ENCODE data around the gene NAA40. TPM values are rescaled to one million over a fixed set of nuclear protein-coding genes. Genes with fewer than 3 reads are reported as not detected.
A peak's percentile ranks its signal among the peaks of the same experiment; 100 is the strongest.

NAA40 gene
- total and polyA plus RNA-seq, 10 of the 15 experiments (the other 5 are each of a cell fraction or from before 2014, with no cell fraction given) = 4.8 to 31.6 (median 22.2) TPM

- ChIA-PET POLR2A (no interaction called here), RAD21 (ENCODE audit: unreplicated experiment) (interaction anchor here (0.9 to 1.3 kb wide), 2 partner anchors 25 to 84 kb away, joined by 3 to 6 read pairs; no protein-coding TSS in a partner anchor), CTCF (interaction anchor here (0.7 to 3.9 kb wide), 12 partner anchors 8 to 96 kb away, joined by 3 to 34 read pairs (median 4); partner anchors contain the start of gene MARK2), SMC1A (ENCODE audit: uncharacterized antibody, unreplicated experiment) (interaction anchor here (0.9 to 1.0 kb wide), 2 partner anchors 13 to 84 kb away, joined by 3 to 8 read pairs; no protein-coding TSS in a partner anchor)
- H3K4me3 ChIP-seq = no peak overlapping the region
- no peak overlapping the region for H3K9ac ChIP-seq (ENCODE audit: control insufficient read depth, insufficient read depth, low read length)
- WGBS (ENCODE audit: insufficient coverage, insufficient replicate concordance, low lambda C conversion rate, missing lambda C conversion rate) = 45% methylated on average over 14 of the region's 14 CpGs
- H3K36me3 ChIP-seq (ENCODE audit: control insufficient read depth in 2 of 2, insufficient read depth in 2 of 2, low read length in 1 of 2) = no peaks in the 10 kb centered on the region
- no peak for FAIRE-seq
- ATAC-seq = peak; percentile 37
- intact Hi-C loops (cut with micrococcal nuclease; ENCODE audit: unreplicated experiment) (loop anchor here (1.0 kb wide), 1 partner anchor 84 kb away; no protein-coding TSS in a partner anchor), in situ Hi-C loops (cut with MboI) (no loop called here)
- H3K79me2 ChIP-seq (ENCODE audit: control insufficient read depth, insufficient read depth, low read length) = no peaks in the 10 kb centered on the region
- no peaks in the 10 kb centered on the region for H3K9me3 ChIP-seq (replicated peaks; ENCODE audit: control insufficient read depth, insufficient read depth, low read length)
- H4K20me1 ChIP-seq (ENCODE audit: control insufficient read depth, insufficient read depth) = no peaks in the 10 kb centered on the region
- H3K4me2 ChIP-seq (ENCODE audit: control insufficient read depth, insufficient read depth) = no peak overlapping the region
- H3K27ac ChIP-seq (ENCODE audit: control insufficient read depth, insufficient read depth) = no peak overlapping the region
- TF ChIP-seq RUNX3 (IDR thresholded peaks at IDR 0.05; ENCODE audit: low read length) (peak; percentile 63), BHLHE40 (IDR thresholded peaks at IDR 0.05; ENCODE audit: borderline replicate concordance in 1 of 2, low read depth in 2 of 2, low read length in 1 of 2) (0 out of 4 replicates have a peak, but pooled peaks of 1 of the 2 experiments have one; percentile 6), RAD21 (IDR thresholded peaks at IDR 0.05; ENCODE audit: insufficient read depth, low read depth, low read length) (peak; percentile 39; the same call in 1 of the 2 replicates), EED (IDR thresholded peaks at IDR 0.05; ENCODE audit: low read depth) (0 out of 2 replicates have a peak, but pooled peaks have one; percentile 31), YY1 (IDR thresholded peaks at IDR 0.05; ENCODE audit: low read depth, low read length) (0 out of 2 replicates have a peak, but pooled peaks have one; percentile 29), ZSCAN29 (IDR thresholded peaks at IDR 0.05) (0 out of 2 replicates have a peak, but pooled peaks have one; percentile 57), IKZF1 (conservative IDR thresholded peaks at IDR 0.05) (peak; percentile 59; the same call in 1 of the 2 replicates), POLR2AphosphoS5 (IDR thresholded peaks at IDR 0.05; ENCODE audit: low read length) (no peak), JUND (IDR thresholded peaks at IDR 0.05; ENCODE audit: low read depth, low read length) (no peak), SMC3 (IDR thresholded peaks at IDR 0.05; ENCODE audit: borderline replicate concordance, low read length) (peak; percentile 43), NFYA (IDR thresholded peaks at IDR 0.05; ENCODE audit: borderline replicate concordance, low read depth, low read length) (no peak), TCF7 (IDR thresholded peaks at IDR 0.05; ENCODE audit: borderline replicate concordance) (no peak), CTCF (IDR thresholded peaks at IDR 0.05 in 2 of 3, conservative IDR thresholded peaks at IDR 0.05 in 1 of 3; ENCODE audit: control insufficient read depth in 2 of 3, extremely low read depth in 1 of 3, insufficient read depth in 1 of 3, low read depth in 3 of 3, low read length in 3 of 3) (peak; percentile 52 to 67 (median 58))
- peaks cover 10% of the 10 kb centered on the region for H3K4me1 ChIP-seq (ENCODE audit: control insufficient read depth, insufficient read depth, low read length)
- no TSS peak for BruUV-seq (replicated peaks)
- DNase-seq (ENCODE audit: low read depth, low spot score) = no peak
- H2AFZ ChIP-seq (ENCODE audit: control insufficient read depth, low read depth, low read length) = no peak overlapping the region
- H3K27me3 ChIP-seq (replicated peaks in 1 of 2; ENCODE audit: control insufficient read depth in 2 of 2, insufficient read depth in 2 of 2, low read length in 1 of 2) = peaks cover 0 to 3% of the 10 kb centered on the region in 2 experiments; a peak in 3 of 4 replicates
Observed at GRCh38 chr11:63920939-63921417, 17.8 kb upstream of the NAA40 start.

Data from GM12878 (cell line).